Vagina (tissue), 2 donors: ENCODE data around the gene FOXE1. TPM values are rescaled to one million over a fixed set of nuclear protein-coding genes. Genes with fewer than 3 reads are reported as not detected.

Source experiments
- DNase-seq, 2 donors: peaks; one replicate each; pipeline ENCODE4 v3.0.0-alpha.2; 2017; ENCODE audit errors: extremely low spot score in 2 of 2
- H3K27ac ChIP-seq: fragments of 200-600 bp; sonication (generic); one replicate; pipeline ENCODE4 v1.5.1; 2019
- H3K27me3 ChIP-seq: fragments of 200-600 bp; sonication (generic); one replicate; pipeline ENCODE4 v1.5.1; 2019
- H3K36me3 ChIP-seq, 2 donors: fragments of 200-600 bp; sonication (generic); one replicate each; pipeline ENCODE4 v1.5.1; 2017 to 2019
- H3K4me1 ChIP-seq: fragments of 200-600 bp; sonication (generic); one replicate; pipeline ENCODE4 v1.5.1; 2019
- H3K4me3 ChIP-seq, 2 donors: fragments of 200-600 bp; sonication (generic); 1 replicate in 1 of 2; 2 replicates in 1 of 2; pipeline ENCODE4 v1.5.1; 2016 to 2019
- H3K9me3 ChIP-seq: fragments of 200-600 bp; sonication (generic); one replicate; pipeline ENCODE4 v1.5.1; 2019
- POLR2A ChIP-seq, 2 donors: fragments of 450-650 bp; IDR thresholded peaks; one replicate each; pipeline ENCODE4 v1.6.1; 2017; ENCODE audit warnings: antibody characterized with exemption in 2 of 2, mild to moderate bottlenecking in 2 of 2, moderate library complexity in 2 of 2
- POLR2AphosphoS5 ChIP-seq, 2 donors: sonication (generic); formaldehyde crosslinking; IDR thresholded peaks; one replicate each; pipeline ENCODE4 v1.9.0; 2017; ENCODE audit warnings: antibody characterized with exemption in 2 of 2, mild to moderate bottlenecking in 2 of 2, low read depth in 1 of 2; ENCODE audit not compliant: insufficient read depth in 1 of 2
- intact Hi-C: fragments of 100-400 bp; cut with DNase I; formaldehyde crosslinking; loops from one replicate; pipeline ENCODE4 v1.15.1; 2023
- total RNA-seq: library from RNA; depleted of rRNA; stranded (reverse); fragments of >200 nt; gene quantifications from one replicate; pipeline ENCODE4 v1.2.3, GENCODE V29; 2016
- TF ChIP-seq, protein P1 (sequence below), 3 experiments: fragments of 450-650 bp in 2 of 3; fragments of 200-600 bp in 1 of 3; sonication (generic) in 1 of 3; IDR thresholded peaks; one replicate each; pipeline ENCODE4 v1.5.1; 2017 to 2019; ENCODE audit warnings: antibody characterized with exemption in 3 of 3, mild to moderate bottlenecking in 2 of 3, moderate library complexity in 2 of 3

The FOXE1 gene
- total RNA-seq, 1 donor from 2014 or later = 7.9 TPM

DNA sequence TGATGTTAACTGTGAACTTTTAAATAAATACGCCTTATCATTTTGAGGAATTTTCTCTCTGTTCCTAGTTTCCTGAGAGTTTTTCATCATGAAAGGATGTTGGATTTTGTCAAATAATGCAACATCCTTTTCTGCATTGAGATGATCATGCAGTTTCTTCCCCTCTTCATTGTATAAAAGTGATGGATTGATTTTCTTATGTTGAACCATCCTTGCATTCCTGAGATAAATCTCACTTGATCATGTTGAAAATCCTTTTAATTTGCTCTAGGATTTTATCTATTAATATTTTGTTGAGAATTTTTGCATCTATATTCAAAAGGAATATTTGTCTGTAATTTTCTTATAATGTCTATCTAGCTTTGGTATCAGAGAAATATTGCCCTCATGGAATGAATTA is 13.3 kb downstream of the FOXE1 start:
- DNase-seq = no peak

DNA sequence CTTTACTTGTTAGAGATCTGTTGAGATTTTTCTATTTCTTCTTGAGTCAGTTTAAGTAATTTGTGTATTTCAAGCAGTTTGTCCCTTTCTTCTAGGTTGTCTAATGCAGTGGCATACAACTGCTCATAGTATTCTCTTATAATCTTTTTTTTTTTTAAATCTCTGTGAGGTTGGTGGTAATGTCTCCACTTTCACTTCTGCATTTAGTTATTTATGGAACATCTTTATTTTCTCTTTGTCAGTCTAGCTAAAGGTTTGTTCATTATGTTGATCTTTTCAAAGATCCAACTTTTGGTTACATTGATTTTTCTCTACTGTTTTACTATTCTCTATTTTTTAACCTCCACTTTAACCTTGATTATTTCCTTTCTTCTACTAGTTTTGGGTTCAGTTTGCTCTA is 13.8 kb downstream of the FOXE1 start:
- Histone ChIP-seq H3K4me1 (no peaks in the 10 kb centered on the region), H3K9me3 (peaks cover 14% of the 10 kb centered on the region), H3K4me3 (no peak overlapping the region), H3K27ac (no peak overlapping the region), H3K36me3 (no peaks in the 10 kb centered on the region), H3K27me3 (no peaks in the 10 kb centered on the region)
- intact Hi-C loops = no loop called here
- DNase-seq = no peak
- TF ChIP-seq POLR2A (IDR thresholded peaks at IDR 0.05) (no peak), POLR2AphosphoS5 (IDR thresholded peaks at IDR 0.05; ENCODE audit: insufficient read depth in 1 of 2, low read depth in 1 of 2) (no peak)
- TF ChIP-seq, protein P1, sequence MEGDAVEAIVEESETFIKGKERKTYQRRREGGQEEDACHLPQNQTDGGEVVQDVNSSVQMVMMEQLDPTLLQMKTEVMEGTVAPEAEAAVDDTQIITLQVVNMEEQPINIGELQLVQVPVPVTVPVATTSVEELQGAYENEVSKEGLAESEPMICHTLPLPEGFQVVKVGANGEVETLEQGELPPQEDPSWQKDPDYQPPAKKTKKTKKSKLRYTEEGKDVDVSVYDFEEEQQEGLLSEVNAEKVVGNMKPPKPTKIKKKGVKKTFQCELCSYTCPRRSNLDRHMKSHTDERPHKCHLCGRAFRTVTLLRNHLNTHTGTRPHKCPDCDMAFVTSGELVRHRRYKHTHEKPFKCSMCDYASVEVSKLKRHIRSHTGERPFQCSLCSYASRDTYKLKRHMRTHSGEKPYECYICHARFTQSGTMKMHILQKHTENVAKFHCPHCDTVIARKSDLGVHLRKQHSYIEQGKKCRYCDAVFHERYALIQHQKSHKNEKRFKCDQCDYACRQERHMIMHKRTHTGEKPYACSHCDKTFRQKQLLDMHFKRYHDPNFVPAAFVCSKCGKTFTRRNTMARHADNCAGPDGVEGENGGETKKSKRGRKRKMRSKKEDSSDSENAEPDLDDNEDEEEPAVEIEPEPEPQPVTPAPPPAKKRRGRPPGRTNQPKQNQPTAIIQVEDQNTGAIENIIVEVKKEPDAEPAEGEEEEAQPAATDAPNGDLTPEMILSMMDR (IDR thresholded peaks at IDR 0.05) = no peak

More for the DNA sequence above, 13.3 kb downstream of the FOXE1 start:
- intact Hi-C loops = no loop called here
- Histone ChIP-seq H3K27ac (no peak overlapping the region), H3K4me3 (no peak overlapping the region), H3K9me3 (peaks cover 14% of the 10 kb centered on the region), H3K36me3 (no peaks in the 10 kb centered on the region), H3K4me1 (no peaks in the 10 kb centered on the region), H3K27me3 (no peaks in the 10 kb centered on the region)
- TF ChIP-seq POLR2A (IDR thresholded peaks at IDR 0.05) (no peak), POLR2AphosphoS5 (IDR thresholded peaks at IDR 0.05; ENCODE audit: insufficient read depth in 1 of 2, low read depth in 1 of 2) (no peak)
- TF ChIP-seq, protein P1 (IDR thresholded peaks at IDR 0.05) = no peak

DNA sequence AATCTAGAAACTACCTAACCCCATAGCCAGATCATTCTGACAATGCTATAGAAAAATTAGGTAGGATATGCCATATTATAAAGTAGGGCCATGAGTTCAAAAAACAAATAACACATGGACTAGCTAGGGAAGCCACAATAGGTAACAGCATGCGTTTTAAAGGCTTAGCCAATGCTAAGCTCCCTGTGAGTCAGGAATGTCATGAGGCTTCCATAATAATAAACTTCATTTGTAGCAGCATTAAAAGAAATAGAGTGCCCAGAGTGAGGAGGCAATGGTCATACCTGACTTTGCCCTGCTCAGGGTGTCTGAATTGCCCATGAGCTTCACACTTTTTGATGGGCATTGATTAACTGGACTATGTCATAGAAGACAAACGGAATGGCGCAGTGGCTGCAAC is 15.8 kb downstream of the FOXE1 start:
- no peaks in the 10 kb centered on the region for H3K36me3 ChIP-seq
- H3K9me3 ChIP-seq = peaks cover 14% of the 10 kb centered on the region
- TF ChIP-seq, protein P1 (IDR thresholded peaks at IDR 0.05) = no peak
- no peak for TF ChIP-seq POLR2A (IDR thresholded peaks at IDR 0.05)
- TF ChIP-seq POLR2AphosphoS5 (IDR thresholded peaks at IDR 0.05; ENCODE audit: insufficient read depth in 1 of 2, low read depth in 1 of 2) = no peak
- H3K4me1 ChIP-seq = no peaks in the 10 kb centered on the region
- no peak for DNase-seq
- H3K27me3 ChIP-seq = no peaks in the 10 kb centered on the region
- H3K4me3 ChIP-seq = no peak overlapping the region
- H3K27ac ChIP-seq = no peak overlapping the region
- intact Hi-C loops = no loop called here

DNA sequence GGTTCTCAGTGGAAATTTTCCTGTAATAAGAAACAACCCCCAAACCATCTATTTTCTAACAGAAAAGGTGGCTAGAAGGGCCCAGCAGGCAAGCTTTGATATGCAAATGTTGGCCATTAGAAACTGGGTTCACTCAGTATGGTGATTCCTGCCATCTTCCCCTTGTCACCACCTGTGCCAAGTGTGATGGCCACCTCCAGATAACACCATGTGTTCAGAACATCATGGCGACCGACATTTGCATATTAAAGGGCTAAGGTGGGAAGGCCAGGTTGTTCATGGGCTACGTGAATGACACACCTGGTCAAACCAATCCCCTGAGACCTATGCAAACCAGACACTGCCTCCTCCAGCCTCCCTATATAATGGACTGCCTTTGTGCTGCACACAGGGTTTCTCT is 20.4 kb downstream of the FOXE1 start:
- peaks cover 10% of the 10 kb centered on the region for H3K4me1 ChIP-seq
- TF ChIP-seq, protein P1 (IDR thresholded peaks at IDR 0.05) = no peak
- no peak for TF ChIP-seq POLR2A (IDR thresholded peaks at IDR 0.05)
- TF ChIP-seq POLR2AphosphoS5 (IDR thresholded peaks at IDR 0.05; ENCODE audit: insufficient read depth in 1 of 2, low read depth in 1 of 2) = no peak
- no peaks in the 10 kb centered on the region for H3K36me3 ChIP-seq
- peak in 1 of 2 donors; percentile 79 for DNase-seq
- H3K27ac ChIP-seq = no peak overlapping the region
- no peak overlapping the region for H3K4me3 ChIP-seq
- intact Hi-C loops = no loop called here
- H3K9me3 ChIP-seq = no peaks in the 10 kb centered on the region
- H3K27me3 ChIP-seq = no peaks in the 10 kb centered on the region

DNA sequence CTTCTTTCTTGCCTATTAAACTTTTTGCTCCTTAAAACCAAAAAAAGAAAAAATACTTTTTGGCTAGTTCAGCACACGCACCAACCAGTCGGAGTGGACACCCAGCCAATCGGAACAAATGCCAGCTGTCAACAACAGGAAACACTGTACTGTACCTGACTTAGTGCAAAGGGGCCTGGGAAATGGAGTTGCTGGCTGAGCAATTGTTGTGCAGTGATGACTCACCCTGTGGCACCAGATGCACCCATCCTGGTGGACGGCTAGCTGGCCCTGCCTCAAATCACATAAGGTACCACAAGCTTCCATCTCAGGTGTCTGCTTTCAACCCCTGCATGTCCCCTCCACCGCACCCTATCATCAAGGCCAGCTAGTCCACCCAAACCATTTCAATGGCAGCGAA is 20.9 kb downstream of the FOXE1 start:
- intact Hi-C loops = no loop called here
- Histone ChIP-seq H3K27me3 (no peaks in the 10 kb centered on the region), H3K36me3 (no peaks in the 10 kb centered on the region), H3K27ac (no peak overlapping the region), H3K4me1 (peaks cover 10% of the 10 kb centered on the region), H3K9me3 (no peaks in the 10 kb centered on the region), H3K4me3 (no peak overlapping the region)
- DNase-seq = no peak
- no peak for TF ChIP-seq POLR2A (IDR thresholded peaks at IDR 0.05)
- peak in 1 of 2 donors; percentile 20 for TF ChIP-seq POLR2AphosphoS5 (IDR thresholded peaks at IDR 0.05; ENCODE audit: insufficient read depth in 1 of 2, low read depth in 1 of 2)
